Kidney tubule cell (primary cell): Measurements from ENCODE around the gene COX7A2.

Source experiments
- DNase-seq: peaks from one replicate; pipeline ENCODE4 v3.0.0-alpha.2; 2018; ENCODE audit warnings: low spot score

The COX7A2 gene

DNA sequence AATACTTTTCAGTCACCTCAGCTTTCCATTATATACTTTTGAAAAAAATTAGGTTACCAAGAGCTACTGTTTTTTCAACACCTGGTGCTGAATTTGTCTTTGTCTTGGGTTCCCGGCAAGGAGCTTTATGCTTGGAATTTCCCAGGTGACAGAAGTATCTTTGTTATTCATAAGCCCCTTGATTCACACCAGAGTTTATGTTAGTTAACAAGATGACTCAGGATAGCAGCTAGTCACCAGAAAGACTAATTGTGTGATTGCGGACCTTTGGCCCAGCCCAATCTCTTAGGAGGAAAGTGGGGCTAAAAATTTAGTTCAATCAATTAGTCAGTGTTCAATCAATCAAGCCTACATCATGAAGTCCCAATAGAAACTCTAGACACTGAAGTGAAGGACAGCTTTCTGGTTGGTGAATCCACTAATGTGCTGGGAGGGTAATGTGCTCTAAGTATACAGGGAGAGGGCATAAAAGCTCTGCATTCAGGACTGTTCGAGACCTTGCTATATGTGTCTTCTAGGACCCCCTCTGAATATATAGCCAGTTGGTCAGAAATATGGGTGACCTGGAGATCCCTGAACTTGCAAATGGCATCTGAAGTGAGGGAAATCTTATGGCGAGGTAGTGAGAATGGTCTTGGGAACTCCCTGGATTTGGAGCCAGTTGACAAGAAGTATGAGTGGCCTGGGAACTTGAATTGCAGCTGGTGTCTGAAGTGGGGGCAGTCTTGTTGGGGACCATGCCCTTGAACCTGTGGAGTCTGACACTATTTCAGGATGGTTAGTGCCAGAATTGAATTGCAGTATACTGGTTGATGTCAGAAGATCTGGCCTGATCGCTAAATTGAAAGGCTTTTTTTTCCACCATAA is 24.8 kb upstream of the COX7A2 start:
- peak; percentile 90 for DNase-seq

DNA sequence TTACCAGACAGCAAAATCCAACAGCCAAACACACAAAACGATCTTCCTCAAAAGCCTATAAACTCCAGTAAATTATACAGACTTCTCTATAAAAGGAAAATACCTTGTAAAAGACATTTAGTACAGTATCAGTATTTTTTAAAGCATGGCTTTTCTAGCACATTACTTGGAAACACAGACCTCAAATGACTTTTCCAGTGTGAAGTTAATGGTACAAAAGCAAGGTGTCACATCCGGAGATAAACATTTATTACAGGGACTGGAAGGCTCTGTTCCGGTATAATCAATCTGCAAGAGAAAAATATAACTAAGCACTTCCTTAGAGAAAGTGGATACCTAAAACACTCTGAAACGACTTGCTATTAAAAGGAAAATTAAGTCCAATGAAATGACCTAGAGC is 23.9 kb upstream of the COX7A2 start:
- peak; percentile 15 for DNase-seq

DNA sequence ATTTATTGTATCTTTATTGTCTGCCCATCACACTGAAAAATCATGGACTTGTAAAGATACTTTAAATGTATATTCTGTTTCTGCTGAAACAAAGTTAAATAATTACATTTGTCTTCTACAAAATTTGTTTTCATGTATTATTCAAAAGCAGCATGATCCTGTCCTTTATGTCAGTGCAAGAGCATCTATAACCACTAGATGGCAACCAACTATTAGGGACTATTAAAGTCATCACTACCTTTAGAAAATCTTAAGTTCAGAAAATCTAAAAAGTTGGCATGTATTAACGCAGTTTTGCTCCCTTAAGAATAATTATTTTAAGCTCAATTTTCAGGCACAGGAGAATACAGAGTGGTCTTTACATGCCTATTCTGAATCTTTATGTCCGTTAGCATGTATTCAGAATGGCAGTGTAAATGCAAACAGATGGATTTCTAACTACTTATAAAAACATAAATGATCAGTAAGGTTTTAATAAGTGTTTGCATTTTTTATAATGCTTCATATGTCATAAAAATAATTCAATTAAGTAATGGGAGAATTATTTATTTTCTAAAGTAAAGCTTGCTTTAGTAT is 23.2 kb upstream of the COX7A2 start:
- DNase-seq: peak; percentile 59

DNA sequence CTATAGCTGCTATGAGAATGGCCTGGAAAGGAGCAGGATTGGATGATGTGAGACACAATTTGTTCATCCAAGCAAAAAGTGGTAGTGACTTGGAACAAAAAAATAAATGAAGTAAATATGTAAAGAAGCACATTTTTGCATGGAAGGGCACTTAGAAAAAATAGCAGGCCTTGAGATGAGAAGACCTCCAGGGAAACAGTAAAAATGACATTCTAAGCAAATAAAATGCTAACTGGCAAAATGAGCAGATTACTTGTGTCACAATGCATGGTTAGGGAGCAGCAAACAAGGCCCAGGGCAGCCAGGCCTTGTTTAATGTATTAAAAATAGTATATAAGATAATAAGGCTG is 19.8 kb upstream of the COX7A2 start:
- no peak for DNase-seq

DNA sequence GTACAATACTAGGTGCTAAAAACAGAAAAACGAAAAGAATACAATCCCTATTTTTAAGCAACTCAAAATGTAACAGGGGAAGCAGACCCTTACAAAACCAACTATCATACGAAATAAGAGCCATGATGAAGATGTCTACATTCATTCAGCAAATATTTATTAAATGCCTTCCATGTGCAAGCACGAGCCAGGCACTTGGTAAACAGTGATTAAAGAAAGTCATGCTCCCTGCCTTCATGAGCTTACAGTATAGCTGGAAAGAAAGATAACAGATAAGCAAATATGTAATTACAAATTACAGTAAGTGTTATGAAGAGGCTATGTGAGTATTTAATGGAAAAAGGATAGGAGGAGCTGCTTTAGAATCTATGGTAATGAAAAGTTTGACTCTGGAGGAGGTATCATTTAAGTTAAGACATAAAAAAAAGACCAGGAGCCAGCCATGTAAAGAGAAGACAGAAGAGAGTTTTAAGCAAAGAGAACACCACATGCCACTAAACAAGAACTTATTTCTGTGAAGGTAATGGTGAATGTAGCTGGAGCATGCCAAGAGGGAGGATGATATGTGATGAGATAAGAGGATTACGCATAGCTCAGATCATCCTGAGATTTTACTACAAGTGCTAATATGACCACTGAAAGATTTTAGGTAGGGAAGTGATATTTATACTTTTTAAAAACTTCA is 19.3 kb upstream of the COX7A2 start:
- no peak for DNase-seq

DNA sequence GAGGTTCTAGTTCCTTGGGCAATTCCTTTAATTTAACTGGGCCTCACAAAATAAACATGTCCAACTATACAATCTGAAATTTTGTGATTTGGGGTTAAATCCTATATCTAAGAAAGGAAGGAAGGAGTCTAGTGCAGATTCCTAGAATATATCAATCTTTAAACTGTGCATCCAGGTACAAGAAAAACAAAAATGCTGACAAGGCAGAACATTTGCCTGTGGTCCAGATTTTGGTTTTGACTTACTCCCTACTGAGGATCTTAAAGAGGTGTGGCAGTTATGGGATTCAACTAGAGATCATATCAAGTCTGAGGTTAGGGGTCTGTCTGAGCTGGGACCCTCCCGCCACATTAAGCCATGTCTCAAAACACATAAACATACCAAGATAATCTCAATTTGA is 17.7 kb upstream of the COX7A2 start:
- no peak for DNase-seq

DNA sequence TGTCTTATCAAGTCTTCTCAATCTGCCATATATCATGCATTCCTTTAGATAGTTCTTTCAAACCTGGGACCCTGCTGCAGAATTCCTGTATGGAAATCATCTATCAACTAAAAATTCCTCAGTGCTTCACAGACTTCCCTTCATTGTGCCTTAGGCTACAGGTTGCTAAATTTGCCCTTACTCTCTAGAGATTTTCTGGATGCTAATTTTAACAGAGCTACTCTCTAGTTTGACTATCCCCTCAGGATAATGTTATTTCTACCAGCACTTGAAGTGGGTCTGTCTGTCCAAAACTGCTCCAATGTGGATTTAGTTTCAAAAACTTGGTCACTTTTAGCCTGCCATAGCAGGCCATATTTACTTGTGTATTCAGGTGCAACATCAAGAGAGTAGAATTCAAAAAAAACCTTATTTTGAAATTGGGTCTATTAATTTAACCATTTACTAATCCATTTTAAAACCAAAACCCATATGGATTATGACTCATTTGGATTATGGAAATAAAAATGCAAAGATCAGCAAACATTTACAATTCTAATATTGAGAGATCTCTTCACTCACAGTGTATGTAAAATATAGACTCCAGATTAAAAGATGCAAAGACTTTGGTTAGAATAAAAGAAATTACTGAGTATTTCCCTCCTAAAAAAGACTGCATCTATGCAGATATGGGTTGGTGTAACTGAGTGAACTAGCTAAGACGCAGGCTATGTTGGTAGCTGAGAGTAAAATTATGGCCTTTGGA is 13.9 kb upstream of the COX7A2 start:
- DNase-seq: no peak

DNA sequence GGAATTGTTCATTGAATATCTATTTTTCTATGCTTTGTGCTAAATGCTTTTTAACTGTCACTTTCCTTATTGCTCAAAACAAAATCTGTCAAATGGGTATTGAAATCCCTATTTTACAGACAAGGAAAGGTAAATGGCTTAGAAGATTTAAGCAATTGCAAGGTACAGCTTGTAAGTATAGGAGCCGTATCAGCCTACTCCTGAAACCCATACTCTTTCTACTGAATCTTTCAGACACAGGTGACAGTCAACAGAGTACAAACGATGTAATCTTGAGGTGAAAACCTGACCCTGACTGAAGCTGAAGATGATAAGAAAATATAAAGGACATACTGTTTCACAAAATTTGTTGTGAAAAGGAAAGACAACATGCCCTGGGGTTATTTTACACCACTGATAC is 7.0 kb upstream of the COX7A2 start:
- DNase-seq: no peak

DNA sequence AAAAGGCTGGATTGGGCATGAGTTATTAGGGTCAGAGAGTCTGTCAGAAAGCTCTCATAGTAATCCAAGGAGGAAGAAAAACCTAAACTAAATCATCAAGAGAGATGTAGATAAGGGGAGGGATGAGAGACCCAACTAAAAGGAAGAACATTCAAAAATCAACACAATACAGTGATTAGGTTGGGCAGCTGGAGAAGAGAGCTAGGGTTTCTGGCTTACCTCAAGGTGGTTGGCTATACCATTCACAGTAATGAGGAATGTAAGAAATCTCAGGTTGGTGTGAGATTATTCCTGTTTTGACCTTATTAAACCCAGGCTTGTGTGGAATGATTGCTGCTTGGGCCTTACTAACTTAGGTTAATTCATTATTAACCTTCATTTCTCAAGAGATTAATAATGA is 6.2 kb upstream of the COX7A2 start:
- no peak for DNase-seq

DNA sequence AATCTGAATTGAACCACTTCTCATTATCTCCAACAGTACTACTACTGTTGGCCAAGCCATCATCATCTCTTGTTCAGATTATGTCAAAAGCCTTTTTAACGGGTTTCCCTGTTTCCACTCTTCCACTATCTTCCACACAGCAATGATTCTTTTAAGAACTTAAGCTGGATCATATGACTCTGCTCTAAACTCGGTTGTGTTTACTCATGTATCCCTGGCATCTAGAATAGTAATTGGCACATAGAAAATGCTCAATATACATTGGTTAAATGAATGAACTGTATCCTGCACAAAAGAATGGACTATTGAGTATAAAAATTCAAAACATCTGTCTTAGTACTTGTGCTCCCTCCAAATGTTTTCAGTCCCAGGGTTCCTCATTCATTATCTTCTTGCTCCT is 2.8 kb upstream of the COX7A2 start:
- DNase-seq: no peak

DNA sequence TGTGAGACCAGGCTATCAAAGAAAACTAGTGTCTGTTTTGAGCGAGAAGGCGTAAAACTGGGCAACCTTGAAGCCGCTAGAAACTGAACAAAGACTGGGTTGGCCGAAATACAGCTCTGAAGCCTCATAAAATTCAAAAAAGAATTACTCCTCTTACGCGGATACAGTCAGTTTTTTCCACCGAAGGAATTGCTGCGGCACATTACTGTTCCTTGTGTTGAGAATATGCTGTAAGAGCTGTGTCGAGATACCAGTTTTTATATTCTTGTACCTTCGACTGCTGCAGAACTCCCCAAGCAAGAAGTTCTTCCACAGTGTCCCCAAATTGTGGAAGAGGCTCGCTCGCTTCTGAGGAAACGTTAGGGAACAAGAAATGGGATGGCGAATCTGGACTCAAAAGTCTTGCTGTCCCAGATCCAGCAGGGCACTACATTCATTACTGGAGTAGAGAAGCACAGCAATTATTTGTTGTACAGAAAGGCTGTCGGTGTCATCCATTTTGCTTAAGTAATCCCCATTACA is 523 bp upstream of the COX7A2 start:
- no peak for DNase-seq

DNA sequence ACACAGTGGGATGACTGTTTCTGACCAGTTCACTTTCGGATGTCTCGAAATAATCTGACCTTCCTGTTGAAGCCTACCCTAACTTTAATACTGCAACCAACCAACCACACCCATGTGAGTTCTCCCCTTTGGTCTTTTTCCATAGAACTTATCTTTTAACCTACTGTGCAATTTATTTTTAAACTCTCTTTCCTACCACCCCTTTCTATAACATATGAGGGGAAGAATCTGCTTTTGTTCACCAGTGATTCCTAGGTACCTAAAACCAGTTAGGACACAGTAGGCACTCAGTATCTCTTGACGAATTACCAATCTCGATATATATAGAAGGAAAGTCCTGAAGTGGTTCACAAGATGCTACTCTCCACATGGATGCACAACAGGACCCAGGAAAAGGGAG is 7.0 kb downstream of the COX7A2 start:
- no peak for DNase-seq

DNA sequence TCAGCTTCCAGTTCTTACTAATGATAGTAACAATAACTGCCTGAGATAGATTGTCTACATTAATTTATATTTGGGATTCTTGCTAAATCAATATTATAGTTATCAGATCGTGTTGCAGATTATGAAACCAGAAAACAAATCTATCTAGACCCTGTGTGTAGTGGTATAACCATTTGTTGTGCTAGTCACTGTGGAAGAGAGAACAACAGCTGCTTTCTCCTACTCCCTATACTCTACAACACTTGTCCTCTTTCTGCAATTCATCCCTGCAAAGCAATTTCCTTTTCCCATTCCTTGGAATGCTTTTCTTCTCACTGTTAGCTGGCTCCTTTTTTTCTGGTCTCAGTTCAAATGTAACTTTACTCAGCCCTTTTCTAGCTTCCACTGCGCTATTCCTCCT is 8.3 kb downstream of the COX7A2 start:
- DNase-seq: no peak

DNA sequence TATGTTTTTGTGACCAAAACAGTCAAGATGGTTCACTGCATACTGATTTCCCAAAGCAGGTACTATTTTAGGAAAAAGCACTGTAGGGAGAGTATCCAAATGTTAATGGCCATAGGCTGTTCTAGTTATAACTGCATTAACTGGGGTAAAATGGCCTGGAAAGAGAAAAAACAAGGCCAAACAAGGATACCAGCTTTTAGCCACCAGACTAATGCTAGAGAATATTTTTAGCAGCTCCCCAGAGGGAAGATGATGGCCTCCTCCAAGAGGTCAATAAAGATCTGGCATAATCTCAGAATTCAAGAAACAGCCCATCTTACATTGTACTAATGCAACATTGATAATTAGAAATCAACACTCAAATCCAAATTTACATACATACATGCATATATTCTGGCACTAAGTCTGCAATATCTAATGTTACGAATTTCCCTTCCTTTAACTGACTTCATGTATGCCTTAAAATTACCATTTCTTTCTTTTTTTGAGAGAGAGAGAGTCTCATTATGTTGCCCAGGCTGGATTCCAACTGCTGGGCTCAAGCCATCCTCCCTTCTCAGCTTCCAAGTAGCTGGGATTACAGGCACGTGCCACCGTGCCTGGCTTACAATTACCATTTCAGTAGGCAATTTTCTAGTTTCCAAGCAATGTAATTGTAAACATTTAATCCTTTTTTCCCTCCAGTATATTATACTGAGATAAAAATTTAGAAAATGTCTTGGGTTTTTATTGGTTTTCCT is 9.3 kb downstream of the COX7A2 start:
- DNase-seq: no peak

DNA sequence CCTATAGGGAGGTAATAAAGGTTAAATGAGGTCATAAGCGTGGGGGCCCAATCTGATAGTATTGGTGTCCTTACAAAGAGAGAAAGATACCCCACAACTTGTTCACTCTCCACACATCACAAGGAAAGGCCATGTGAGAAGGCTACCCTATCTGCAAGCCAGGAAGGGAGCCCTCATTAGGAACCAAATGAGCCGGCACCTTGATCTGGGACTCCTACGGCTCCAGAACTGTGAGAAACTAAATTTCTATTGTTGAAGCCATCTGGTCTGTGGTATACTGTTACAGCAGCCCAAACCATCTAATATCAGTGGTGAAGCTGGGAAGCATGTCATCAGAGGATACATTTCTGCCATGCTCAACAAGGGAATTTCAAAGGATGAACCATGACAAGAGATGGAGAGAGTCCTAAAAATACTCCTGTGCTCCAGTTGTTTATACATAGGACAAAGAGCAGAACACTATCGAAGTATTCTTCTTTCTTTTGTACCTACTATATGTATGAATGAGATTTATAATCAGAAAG is 10.4 kb downstream of the COX7A2 start:
- no peak for DNase-seq

DNA sequence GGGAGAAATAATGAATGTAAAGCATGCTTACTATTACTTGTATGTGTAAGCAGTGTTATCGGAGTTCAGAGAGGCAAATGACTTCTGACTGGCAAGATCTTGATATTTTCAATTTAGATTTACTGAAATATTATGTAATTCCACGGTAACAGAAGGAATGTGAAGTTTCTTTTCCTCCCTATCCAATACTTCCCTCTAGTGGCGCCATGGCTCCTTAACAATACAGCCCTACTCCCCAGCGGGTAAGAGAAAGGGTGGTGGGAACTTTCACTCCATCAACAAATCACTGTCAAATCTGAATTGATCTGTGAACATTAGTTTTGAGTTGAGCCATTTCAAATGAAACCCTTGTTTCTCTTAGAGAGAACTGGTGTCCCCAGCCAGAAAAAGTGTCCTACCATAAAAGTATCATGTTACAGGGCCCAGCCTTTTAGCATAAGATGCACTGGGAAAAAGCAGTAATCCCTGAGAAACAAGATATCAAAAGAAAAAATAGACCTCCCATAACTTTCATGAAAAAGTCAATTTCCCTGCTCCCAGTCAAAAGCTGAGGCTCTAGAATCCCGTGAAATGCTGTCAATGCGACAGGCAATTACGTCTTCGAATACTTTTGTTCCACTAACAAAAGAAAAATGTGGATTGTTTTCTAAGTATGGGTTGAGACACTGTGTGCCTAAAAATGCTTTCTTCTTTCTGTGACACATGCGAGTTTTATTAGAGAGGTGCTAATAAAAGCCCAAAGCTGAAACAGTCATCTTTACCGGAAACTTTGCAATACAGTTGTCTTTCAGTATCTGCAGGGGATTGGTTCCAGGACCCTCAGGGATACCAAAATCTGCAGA is 12.9 kb downstream of the COX7A2 start:
- peak; percentile 54 for DNase-seq

DNA sequence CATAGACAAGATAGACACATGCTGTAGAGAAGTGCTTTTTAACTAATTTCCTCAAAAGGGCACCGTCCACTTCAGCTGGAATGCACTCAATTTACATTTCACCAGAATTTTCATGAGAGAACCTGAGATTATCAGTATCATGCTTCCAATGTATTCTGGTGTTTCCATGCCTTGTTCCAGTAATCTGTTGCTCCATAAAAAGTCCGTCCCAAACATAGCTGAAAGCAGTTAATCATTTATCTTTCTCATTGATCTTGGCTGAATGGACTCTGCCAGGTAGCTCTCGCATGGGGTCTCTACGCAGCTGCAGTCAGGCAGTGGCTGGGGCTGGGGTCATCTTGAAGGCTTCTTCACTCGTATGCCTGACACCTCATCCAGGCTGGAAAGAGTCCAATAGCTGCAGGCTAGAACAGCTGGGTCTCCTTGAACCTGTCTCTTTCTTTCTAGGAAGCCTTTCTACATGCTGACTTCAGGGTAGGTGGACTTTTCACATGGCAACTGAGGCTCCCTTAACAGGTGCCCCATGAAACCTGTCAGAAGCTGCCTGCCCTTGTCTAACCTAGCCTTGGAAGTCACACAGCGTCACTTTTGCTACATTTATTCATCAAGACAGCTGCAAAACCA is 19.2 kb downstream of the COX7A2 start:
- DNase-seq: no peak

DNA sequence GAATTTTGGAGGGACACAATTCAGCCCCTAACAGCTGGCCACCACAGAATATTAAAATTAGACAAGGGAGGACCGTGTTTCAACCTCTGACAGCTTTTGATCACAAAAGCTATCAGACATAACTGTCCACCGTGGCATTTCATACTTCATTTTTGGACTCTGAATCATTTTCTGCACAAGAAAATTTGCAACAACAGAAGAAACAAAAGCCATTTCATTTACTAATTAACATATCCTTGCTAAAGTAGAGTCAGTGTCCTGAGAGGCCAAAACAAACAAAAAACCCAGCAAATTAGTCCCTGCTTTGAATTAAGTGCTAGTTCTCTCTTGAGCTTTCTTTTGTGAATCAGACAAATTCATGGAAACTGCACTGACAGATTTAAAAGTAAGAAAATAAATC is 20.2 kb downstream of the COX7A2 start:
- DNase-seq: no peak

DNA sequence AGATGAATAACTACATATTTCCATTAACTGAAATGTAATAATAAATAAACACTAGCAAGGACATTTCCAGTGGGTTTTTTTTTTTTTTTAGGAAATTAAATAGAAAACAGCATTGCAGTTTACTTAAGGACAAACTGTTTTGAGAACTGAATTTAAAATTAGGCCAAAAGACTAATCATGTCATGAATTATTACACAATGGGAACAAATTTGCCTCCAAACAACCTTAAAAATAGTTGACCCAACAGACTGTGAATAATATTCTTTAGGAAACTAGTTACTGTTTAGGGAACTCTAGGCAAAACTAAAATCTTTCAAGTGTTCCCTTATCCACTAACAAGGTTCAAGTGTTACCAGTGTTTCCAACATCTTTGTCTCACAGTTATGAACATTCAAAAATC is 21.3 kb downstream of the COX7A2 start:
- DNase-seq: no peak

DNA sequence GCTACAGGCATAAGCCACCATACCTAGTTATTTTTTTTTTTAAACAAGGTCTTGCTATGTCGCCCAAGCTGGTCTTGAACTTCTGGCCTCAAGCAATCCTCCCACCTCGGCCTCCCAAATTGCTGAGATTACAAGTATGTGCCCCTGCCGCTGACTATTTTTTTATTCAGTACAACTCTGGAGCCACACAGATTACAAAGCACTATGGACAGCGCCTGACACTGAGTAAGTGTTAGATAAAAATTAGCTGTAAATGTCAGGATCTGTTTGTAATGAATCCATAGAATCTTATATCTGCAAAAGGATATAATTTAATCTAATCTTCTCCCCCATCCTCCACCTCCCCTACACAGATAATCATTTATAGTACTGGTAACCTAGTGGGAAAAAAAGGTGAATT is 22.5 kb downstream of the COX7A2 start:
- no peak for DNase-seq
